Measurements from ENCODE around the gene CYBB.

CYBB gene

GRCh38 chrX:37796310-37796709, 16.5 kb downstream of the CYBB start:
- H3K9me3 ChIP-seq (ENCODE audit: insufficient read depth, low read depth, low read length): no peaks in the 10 kb centered on the region
- H3K4me1 ChIP-seq (ENCODE audit: control insufficient read depth in 1 of 2, insufficient read depth in 2 of 2, low read length in 2 of 2): no peaks in the 10 kb centered on the region
- H4K8ac ChIP-seq (ENCODE audit: low read depth, low read length): no peak overlapping the region
- no peak overlapping the region for H2BK5ac ChIP-seq (ENCODE audit: low read depth, low read length, poor library complexity)
- H2BK12ac ChIP-seq (ENCODE audit: low read length): no peak overlapping the region
- no peaks in the 10 kb centered on the region for H3K79me1 ChIP-seq (ENCODE audit: low read length)
- H2AFZ ChIP-seq (ENCODE audit: insufficient read depth, low read length, poor library complexity): no peak overlapping the region
- no peak for DNase-seq
- H3K4me3 ChIP-seq (ENCODE audit: low read depth, low read length): no peak overlapping the region
- H4K91ac ChIP-seq (ENCODE audit: low read depth, low read length): no peak overlapping the region
- H3K36me3 ChIP-seq (ENCODE audit: control insufficient read depth in 1 of 2, insufficient read depth in 2 of 2, low read length in 2 of 2): no peaks in the 10 kb centered on the region
- no peak overlapping the region for H2AK5ac ChIP-seq (ENCODE audit: low read length)
- no peak overlapping the region for H4K12ac ChIP-seq (ENCODE audit: low read depth, low read length)
- no peak overlapping the region for H3K27ac ChIP-seq (ENCODE audit: low read depth, low read length)
- H3K4ac ChIP-seq (ENCODE audit: low read depth, low read length): no peak overlapping the region
- H3K4me2 ChIP-seq (ENCODE audit: low read length): no peak overlapping the region
- H3K9ac ChIP-seq (ENCODE audit: low read length): no peak overlapping the region
- no peak overlapping the region for H3K14ac ChIP-seq (ENCODE audit: low read length)
- no peaks in the 10 kb centered on the region for H3K27me3 ChIP-seq (ENCODE audit: insufficient read depth, low read length)
- no peaks in the 10 kb centered on the region for H3K79me2 ChIP-seq (ENCODE audit: control insufficient read depth, insufficient read depth, low read length, poor library complexity)
- no peak overlapping the region for H3K23ac ChIP-seq (ENCODE audit: low read length)
- no peak overlapping the region for H2BK120ac ChIP-seq (ENCODE audit: insufficient read depth, low read length, poor library complexity)
- H3K18ac ChIP-seq (ENCODE audit: low read length): no peak overlapping the region

GRCh38 chrX:37796805-37797204, 16.9 kb downstream of the CYBB start:
- Histone ChIP-seq H4K8ac (ENCODE audit: low read depth, low read length) (no peak overlapping the region), H2BK5ac (ENCODE audit: low read depth, low read length, poor library complexity) (no peak overlapping the region), H3K27ac (ENCODE audit: low read depth, low read length) (no peak overlapping the region), H2AK5ac (ENCODE audit: low read length) (no peak overlapping the region), H3K4me3 (ENCODE audit: low read depth, low read length) (no peak overlapping the region), H3K23ac (ENCODE audit: low read length) (no peak overlapping the region), H3K14ac (ENCODE audit: low read length) (no peak overlapping the region), H3K4me2 (ENCODE audit: low read length) (no peak overlapping the region), H3K79me1 (ENCODE audit: low read length) (no peaks in the 10 kb centered on the region), H4K91ac (ENCODE audit: low read depth, low read length) (no peak overlapping the region), H2AFZ (ENCODE audit: insufficient read depth, low read length, poor library complexity) (no peak overlapping the region), H3K27me3 (ENCODE audit: insufficient read depth, low read length) (no peaks in the 10 kb centered on the region), H4K12ac (ENCODE audit: low read depth, low read length) (no peak overlapping the region), H2BK120ac (ENCODE audit: insufficient read depth, low read length, poor library complexity) (no peak overlapping the region), H3K4me1 (ENCODE audit: control insufficient read depth in 1 of 2, insufficient read depth in 2 of 2, low read length in 2 of 2) (no peaks in the 10 kb centered on the region), H3K18ac (ENCODE audit: low read length) (no peak overlapping the region), H3K4ac (ENCODE audit: low read depth, low read length) (no peak overlapping the region), H3K79me2 (ENCODE audit: control insufficient read depth, insufficient read depth, low read length, poor library complexity) (no peaks in the 10 kb centered on the region), H2BK12ac (ENCODE audit: low read length) (no peak overlapping the region), H3K36me3 (ENCODE audit: control insufficient read depth in 1 of 2, insufficient read depth in 2 of 2, low read length in 2 of 2) (no peaks in the 10 kb centered on the region), H3K9me3 (ENCODE audit: insufficient read depth, low read depth, low read length) (no peaks in the 10 kb centered on the region), H3K9ac (ENCODE audit: low read length) (no peak overlapping the region)
- DNase-seq: peak; percentile 5 to 12

GRCh38 chrX:37799936-37800335, 20.1 kb downstream of the CYBB start:
- Histone ChIP-seq H3K23ac (ENCODE audit: low read length) (no peak overlapping the region), H3K4ac (ENCODE audit: low read depth, low read length) (no peak overlapping the region), H3K4me1 (ENCODE audit: control insufficient read depth in 1 of 2, insufficient read depth in 2 of 2, low read length in 2 of 2) (no peaks in the 10 kb centered on the region), H3K36me3 (ENCODE audit: control insufficient read depth in 1 of 2, insufficient read depth in 2 of 2, low read length in 2 of 2) (no peaks in the 10 kb centered on the region), H4K91ac (ENCODE audit: low read depth, low read length) (no peak overlapping the region), H3K9ac (ENCODE audit: low read length) (no peak overlapping the region), H3K9me3 (ENCODE audit: insufficient read depth, low read depth, low read length) (no peaks in the 10 kb centered on the region), H3K79me2 (ENCODE audit: control insufficient read depth, insufficient read depth, low read length, poor library complexity) (no peaks in the 10 kb centered on the region), H3K4me2 (ENCODE audit: low read length) (no peak overlapping the region), H2AFZ (ENCODE audit: insufficient read depth, low read length, poor library complexity) (no peak overlapping the region), H4K12ac (ENCODE audit: low read depth, low read length) (no peak overlapping the region), H2AK5ac (ENCODE audit: low read length) (no peak overlapping the region), H3K4me3 (ENCODE audit: low read depth, low read length) (no peak overlapping the region), H3K27ac (ENCODE audit: low read depth, low read length) (no peak overlapping the region), H2BK12ac (ENCODE audit: low read length) (no peak overlapping the region), H4K8ac (ENCODE audit: low read depth, low read length) (no peak overlapping the region), H3K18ac (ENCODE audit: low read length) (no peak overlapping the region), H2BK5ac (ENCODE audit: low read depth, low read length, poor library complexity) (no peak overlapping the region), H3K27me3 (ENCODE audit: insufficient read depth, low read length) (no peaks in the 10 kb centered on the region), H3K79me1 (ENCODE audit: low read length) (no peaks in the 10 kb centered on the region), H3K14ac (ENCODE audit: low read length) (no peak overlapping the region), H2BK120ac (ENCODE audit: insufficient read depth, low read length, poor library complexity) (no peak overlapping the region)
- WGBS (ENCODE audit: extremely low coverage, insufficient coverage, insufficient read length): no CpG with 5 or more reads among the region's 2 CpGs
- DNase-seq: no peak

- no peak overlapping the region for H2AFZ ChIP-seq (ENCODE audit: insufficient read depth, low read length, poor library complexity)
- H3K9ac ChIP-seq (ENCODE audit: low read length): no peak overlapping the region
- no peaks in the 10 kb centered on the region for H3K27me3 ChIP-seq (ENCODE audit: insufficient read depth, low read length)
- no peak overlapping the region for H3K27ac ChIP-seq (ENCODE audit: low read depth, low read length)
- no peaks in the 10 kb centered on the region for H3K79me1 ChIP-seq (ENCODE audit: low read length)
- H4K91ac ChIP-seq (ENCODE audit: low read depth, low read length): no peak overlapping the region
- DNase-seq: peak in 1 of 2 donors; percentile 11
- H3K4me1 ChIP-seq (ENCODE audit: control insufficient read depth in 1 of 2, insufficient read depth in 2 of 2, low read length in 2 of 2): no peaks in the 10 kb centered on the region
- H3K4me3 ChIP-seq (ENCODE audit: low read depth, low read length): no peak overlapping the region
- no peak overlapping the region for H4K12ac ChIP-seq (ENCODE audit: low read depth, low read length)
- no peaks in the 10 kb centered on the region for H3K36me3 ChIP-seq (ENCODE audit: control insufficient read depth in 1 of 2, insufficient read depth in 2 of 2, low read length in 2 of 2)
- no peak overlapping the region for H3K18ac ChIP-seq (ENCODE audit: low read length)
- no peak overlapping the region for H2AK5ac ChIP-seq (ENCODE audit: low read length)
- H2BK120ac ChIP-seq (ENCODE audit: insufficient read depth, low read length, poor library complexity): no peak overlapping the region
- no peak overlapping the region for H3K4me2 ChIP-seq (ENCODE audit: low read length)
- no peak overlapping the region for H3K4ac ChIP-seq (ENCODE audit: low read depth, low read length)
- H4K8ac ChIP-seq (ENCODE audit: low read depth, low read length): no peak overlapping the region
- H3K23ac ChIP-seq (ENCODE audit: low read length): no peak overlapping the region
- no peak overlapping the region for H2BK12ac ChIP-seq (ENCODE audit: low read length)
- no peak overlapping the region for H3K14ac ChIP-seq (ENCODE audit: low read length)
- H3K79me2 ChIP-seq (ENCODE audit: control insufficient read depth, insufficient read depth, low read length, poor library complexity): no peaks in the 10 kb centered on the region
- H3K9me3 ChIP-seq (ENCODE audit: insufficient read depth, low read depth, low read length): no peaks in the 10 kb centered on the region
- no peak overlapping the region for H2BK5ac ChIP-seq (ENCODE audit: low read depth, low read length, poor library complexity)
Measured at GRCh38 chrX:37800717-37801116, 20.9 kb downstream of the CYBB start.

- Histone ChIP-seq H3K18ac (ENCODE audit: low read length) (no peak overlapping the region), H2BK12ac (ENCODE audit: low read length) (no peak overlapping the region), H4K8ac (ENCODE audit: low read depth, low read length) (no peak overlapping the region), H3K27ac (ENCODE audit: low read depth, low read length) (no peak overlapping the region), H4K91ac (ENCODE audit: low read depth, low read length) (no peak overlapping the region), H2AFZ (ENCODE audit: insufficient read depth, low read length, poor library complexity) (no peak overlapping the region), H3K79me1 (ENCODE audit: low read length) (no peaks in the 10 kb centered on the region), H3K23ac (ENCODE audit: low read length) (no peak overlapping the region), H4K12ac (ENCODE audit: low read depth, low read length) (no peak overlapping the region), H3K27me3 (ENCODE audit: insufficient read depth, low read length) (no peaks in the 10 kb centered on the region), H3K79me2 (ENCODE audit: control insufficient read depth, insufficient read depth, low read length, poor library complexity) (no peaks in the 10 kb centered on the region), H3K9me3 (ENCODE audit: insufficient read depth, low read depth, low read length) (no peaks in the 10 kb centered on the region), H2BK5ac (ENCODE audit: low read depth, low read length, poor library complexity) (no peak overlapping the region), H2BK120ac (ENCODE audit: insufficient read depth, low read length, poor library complexity) (no peak overlapping the region), H3K4ac (ENCODE audit: low read depth, low read length) (no peak overlapping the region), H3K4me1 (ENCODE audit: control insufficient read depth in 1 of 2, insufficient read depth in 2 of 2, low read length in 2 of 2) (no peaks in the 10 kb centered on the region), H2AK5ac (ENCODE audit: low read length) (no peak overlapping the region), H3K9ac (ENCODE audit: low read length) (no peak overlapping the region), H3K36me3 (ENCODE audit: control insufficient read depth in 1 of 2, insufficient read depth in 2 of 2, low read length in 2 of 2) (no peaks in the 10 kb centered on the region), H3K14ac (ENCODE audit: low read length) (no peak overlapping the region), H3K4me3 (ENCODE audit: low read depth, low read length) (no peak overlapping the region), H3K4me2 (ENCODE audit: low read length) (no peak overlapping the region)
- DNase-seq: peak in 1 of 2 donors; percentile 28
Measured at GRCh38 chrX:37802028-37802427, 22.2 kb downstream of the CYBB start.

Data from trophoblast cell (in vitro differentiated cells and primary cell).